DOHH2 (cell line): ENCODE results near the gene PEMT.

ENCODE experiments used
- CTCF ChIP-seq: fragments of 200-600 bp; sonication (generic); IDR thresholded peaks from one replicate; pipeline ENCODE4 v1.5.1; 2014; ENCODE audit warnings: antibody characterized with exemption, mild to moderate bottlenecking, low read depth, low read length; ENCODE audit not compliant: poor library complexity, severe bottlenecking
- EZH2phosphoT487 ChIP-seq: fragments of 200-600 bp; sonication (generic); IDR thresholded peaks from 2 replicates; pipeline ENCODE4 v1.6.1; 2017; ENCODE audit warnings: borderline replicate concordance, mild to moderate bottlenecking, antibody characterized with exemption, low read length, moderate library complexity, mixed read lengths

GRCh38 chr17:17469358-17469757 lies 122.2 kb downstream of the PEMT start:
- TF ChIP-seq CTCF (no peak), EZH2phosphoT487 (no peak)
